Caco-2 (cell line): ENCODE data around the gene CREB5. TPM values are rescaled to one million over a fixed set of nuclear protein-coding genes. Genes with fewer than 3 reads are reported as not detected.

ENCODE experiments used
- BruUV-seq: library from RNA; stranded (reverse); fragments of 400-500 nt; replicated peaks from 2 replicates; lab custom pipeline; 2021; lab: Mats Ljungman, UMichigan
- CTCF ChIA-PET: fragments of 300-600 bp; sonication (Branson Sonifier 250); formaldehyde crosslinking; loops from one replicate; lab custom pipeline; 2022; ENCODE audit warnings: antibody characterized with exemption; lab: Charles Lee
- POLR2A ChIA-PET: fragments of 300-600 bp; sonication (Branson Sonifier 250); formaldehyde crosslinking; loops from one replicate; lab custom pipeline; 2022; ENCODE audit warnings: antibody characterized with exemption; lab: Charles Lee
- DNase-seq, 2 experiments: peaks; one replicate each; pipeline versions ENCODE4 v3.0.0 to v3.0.0-alpha.2; 2020 to 2022
- H3K27me3 ChIP-seq: replicated peaks from 2 replicates; pipeline ENCODE4 v1.6.0; 2011; ENCODE audit warnings: low read length; ENCODE audit not compliant: control insufficient read depth, insufficient read depth
- H3K36me3 ChIP-seq: 2 replicates; pipeline ENCODE4 v1.5.1; 2011; ENCODE audit warnings: low read length; ENCODE audit not compliant: control insufficient read depth, insufficient read depth
- H3K4me1 ChIP-seq: fragments of 250-450 bp; sonication (Bioruptor Pico); 2 replicates; pipeline ENCODE4 v1.5.1; 2020; ENCODE audit warnings: mild to moderate bottlenecking
- H3K4me3 ChIP-seq: 2 replicates; pipeline ENCODE4 v1.5.1; 2011; ENCODE audit warnings: low read depth, mild to moderate bottlenecking, control low read depth, low read length
- H3K9me3 ChIP-seq: fragments of 250-450 bp; sonication (Bioruptor Pico); 2 replicates; pipeline ENCODE4 v1.5.1; 2020; ENCODE audit warnings: mild to moderate bottlenecking, moderate library complexity
- H3K27ac Mint-ChIP-seq: one replicate; pipeline ENCODE4 v1.8.0; 2022; ENCODE audit warnings: mixed read lengths; ENCODE audit not compliant: unreplicated experiment
- H3K27me3 Mint-ChIP-seq: one replicate; pipeline ENCODE4 v1.8.0; 2022; ENCODE audit warnings: mixed read lengths; ENCODE audit not compliant: insufficient read depth, unreplicated experiment
- H3K36me3 Mint-ChIP-seq: one replicate; pipeline ENCODE4 v1.8.0; 2022; ENCODE audit warnings: mild to moderate bottlenecking, mixed read lengths; ENCODE audit not compliant: insufficient read depth, unreplicated experiment
- H3K4me1 Mint-ChIP-seq: one replicate; pipeline ENCODE4 v1.8.0; 2022; ENCODE audit warnings: low read depth, mixed read lengths; ENCODE audit not compliant: unreplicated experiment
- H3K4me3 Mint-ChIP-seq: one replicate; pipeline ENCODE4 v1.8.0; 2022; ENCODE audit warnings: mild to moderate bottlenecking, moderate library complexity, mixed read lengths; ENCODE audit not compliant: unreplicated experiment
- H3K9me3 Mint-ChIP-seq: one replicate; pipeline ENCODE4 v1.8.0; 2022; ENCODE audit warnings: mixed read lengths; ENCODE audit not compliant: unreplicated experiment
- intact Hi-C: fragments of 100-400 bp; cut with micrococcal nuclease; formaldehyde crosslinking; loops from one replicate; pipeline ENCODE4 v1.10.0; 2022; ENCODE audit not compliant: unreplicated experiment
- total RNA-seq: library from RNA; stranded (reverse); gene quantifications from 2 replicates; pipeline ENCODE4 v1.2.3, GENCODE V29; 2022
- TF ChIP-seq, protein P1 (sequence below), 2 experiments: fragments of 200-600 bp in 1 of 2; IDR thresholded peaks; 1 replicate in 1 of 2; 2 replicates in 1 of 2; pipeline versions ENCODE4 v1.5.1 to v1.8.0; 2011 to 2022; ENCODE audit warnings: antibody characterized with exemption in 1 of 2, control low read depth in 1 of 2, inconsistent platforms in 1 of 2, low read depth in 1 of 2, low read length in 1 of 2, mild to moderate bottlenecking in 1 of 2, moderate library complexity in 1 of 2; ENCODE audit not compliant: insufficient read depth in 1 of 2, severe bottlenecking in 1 of 2, unreplicated experiment in 1 of 2

CREB5 gene
- total RNA-seq, 1 experiment from 2014 or later: 9.1 TPM

- Mint-ChIP-seq H3K4me1 (no peaks in the 10 kb centered on the region), H3K4me3 (no peak overlapping the region), H3K36me3 (no peaks in the 10 kb centered on the region), H3K9me3 (no peaks in the 10 kb centered on the region), H3K27ac (no peak overlapping the region), H3K27me3 (peaks cover 7% of the 10 kb centered on the region)
- TF ChIP-seq, protein P1, sequence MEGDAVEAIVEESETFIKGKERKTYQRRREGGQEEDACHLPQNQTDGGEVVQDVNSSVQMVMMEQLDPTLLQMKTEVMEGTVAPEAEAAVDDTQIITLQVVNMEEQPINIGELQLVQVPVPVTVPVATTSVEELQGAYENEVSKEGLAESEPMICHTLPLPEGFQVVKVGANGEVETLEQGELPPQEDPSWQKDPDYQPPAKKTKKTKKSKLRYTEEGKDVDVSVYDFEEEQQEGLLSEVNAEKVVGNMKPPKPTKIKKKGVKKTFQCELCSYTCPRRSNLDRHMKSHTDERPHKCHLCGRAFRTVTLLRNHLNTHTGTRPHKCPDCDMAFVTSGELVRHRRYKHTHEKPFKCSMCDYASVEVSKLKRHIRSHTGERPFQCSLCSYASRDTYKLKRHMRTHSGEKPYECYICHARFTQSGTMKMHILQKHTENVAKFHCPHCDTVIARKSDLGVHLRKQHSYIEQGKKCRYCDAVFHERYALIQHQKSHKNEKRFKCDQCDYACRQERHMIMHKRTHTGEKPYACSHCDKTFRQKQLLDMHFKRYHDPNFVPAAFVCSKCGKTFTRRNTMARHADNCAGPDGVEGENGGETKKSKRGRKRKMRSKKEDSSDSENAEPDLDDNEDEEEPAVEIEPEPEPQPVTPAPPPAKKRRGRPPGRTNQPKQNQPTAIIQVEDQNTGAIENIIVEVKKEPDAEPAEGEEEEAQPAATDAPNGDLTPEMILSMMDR (IDR thresholded peaks at IDR 0.05; ENCODE audit: insufficient read depth in 1 of 2, low read depth in 1 of 2, low read length in 1 of 2, severe bottlenecking in 1 of 2, unreplicated experiment in 1 of 2): no peak
- no peaks in the 10 kb centered on the region for H3K36me3 ChIP-seq
- no peak for DNase-seq
- no peaks in the 10 kb centered on the region for H3K27me3 ChIP-seq
- intact Hi-C loops: no loop called here
- POLR2A ChIA-PET: no interaction called here
- no peaks in the 10 kb centered on the region for H3K9me3 ChIP-seq
- no peak overlapping the region for H3K4me3 ChIP-seq
- CTCF ChIA-PET: no interaction called here
- BruUV-seq: no TSS peak
- no peaks in the 10 kb centered on the region; the same call in 1 of the 2 replicates for H3K4me1 ChIP-seq
These were observed 21.9 kb upstream of the CREB5 start for GRCh38 chr7:28390426-28390825.

GRCh38 chr7:28392289-28392688, 20.0 kb upstream of the CREB5 start:
- H3K9me3 ChIP-seq: no peaks in the 10 kb centered on the region
- no TSS peak for BruUV-seq
- no peaks in the 10 kb centered on the region for H3K36me3 ChIP-seq
- Mint-ChIP-seq H3K9me3 (no peaks in the 10 kb centered on the region), H3K36me3 (no peaks in the 10 kb centered on the region), H3K4me1 (no peaks in the 10 kb centered on the region), H3K4me3 (no peak overlapping the region), H3K27me3 (peaks cover 5% of the 10 kb centered on the region), H3K27ac (no peak overlapping the region)
- no peak overlapping the region for H3K4me3 ChIP-seq
- H3K27me3 ChIP-seq: no peaks in the 10 kb centered on the region
- no peaks in the 10 kb centered on the region; the same call in 1 of the 2 replicates for H3K4me1 ChIP-seq
- intact Hi-C loops: no loop called here
- ChIA-PET POLR2A (no interaction called here), CTCF (no interaction called here)
- TF ChIP-seq, protein P1 (IDR thresholded peaks at IDR 0.05; ENCODE audit: insufficient read depth in 1 of 2, low read depth in 1 of 2, low read length in 1 of 2, severe bottlenecking in 1 of 2, unreplicated experiment in 1 of 2): no peak
- no peak for DNase-seq

DNA sequence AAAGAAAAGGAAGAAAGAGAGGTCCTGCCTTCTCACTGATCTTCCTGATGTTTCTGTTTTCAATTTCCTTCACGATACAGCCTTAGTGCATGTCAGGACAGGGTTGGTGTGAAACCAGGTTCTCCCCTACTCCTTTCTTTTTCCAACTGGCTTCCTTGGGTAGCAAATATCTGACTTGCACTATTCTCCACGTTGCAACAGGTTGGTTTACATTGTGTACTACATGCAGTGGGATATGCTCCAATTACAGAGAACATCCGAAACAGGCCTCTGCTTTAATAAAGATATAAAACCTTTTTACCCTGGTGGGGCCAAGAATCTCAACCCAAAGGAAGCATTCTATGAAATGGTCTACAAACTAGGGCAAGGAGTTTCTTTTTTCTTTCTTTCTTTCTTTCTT, 16.9 kb upstream of the CREB5 start:
- Mint-ChIP-seq H3K4me3 (no peak overlapping the region), H3K9me3 (no peaks in the 10 kb centered on the region), H3K4me1 (no peaks in the 10 kb centered on the region), H3K27me3 (peaks cover 5% of the 10 kb centered on the region), H3K27ac (no peak overlapping the region), H3K36me3 (no peaks in the 10 kb centered on the region)
- DNase-seq: no peak
- ChIA-PET CTCF (no interaction called here), POLR2A (no interaction called here)
- no peaks in the 10 kb centered on the region for H3K27me3 ChIP-seq
- TF ChIP-seq, protein P1 (IDR thresholded peaks at IDR 0.05; ENCODE audit: insufficient read depth in 1 of 2, low read depth in 1 of 2, low read length in 1 of 2, severe bottlenecking in 1 of 2, unreplicated experiment in 1 of 2): no peak
- no peak overlapping the region for H3K4me3 ChIP-seq
- BruUV-seq: no TSS peak
- no peaks in the 10 kb centered on the region; the same call in 1 of the 2 replicates for H3K4me1 ChIP-seq
- no peaks in the 10 kb centered on the region for H3K36me3 ChIP-seq
- intact Hi-C loops: no loop called here
- no peaks in the 10 kb centered on the region for H3K9me3 ChIP-seq
